Activated CD4-positive, alpha-beta T cell treated with anti-CD3 and anti-CD28 coated beads for 36 hours (primary cell): Measurements from ENCODE around the gene DNAJC9. TPM values are rescaled to one million over a fixed set of nuclear protein-coding genes. Genes with fewer than 3 reads are reported as not detected.

Experiments used
- total RNA-seq, 2 experiments: library from RNA; stranded (reverse); gene quantifications; one replicate each; pipeline ENCODE4 v1.2.3, GENCODE V29; 2021

The DNAJC9 gene
- total RNA-seq, 2 experiments from 2014 or later = 36.9 to 45.4 TPM

Other genes starting within 250 kb of the DNAJC9 start
- gene P4HA1, start 150.4 kb downstream of the DNAJC9 start, total RNA-seq = 10 to 100 TPM; 51.8 to 58.5 TPM
- gene NUDT13, start 136.8 kb downstream of the DNAJC9 start, total RNA-seq = 1 to 10 TPM; 1.6 to 2.2 TPM
- 10 to 100 TPM; 41.0 to 50.7 TPM for gene ECD, start 79.2 kb downstream of the DNAJC9 start, total RNA-seq
- gene FAM149B1, start 79.1 kb downstream of the DNAJC9 start, total RNA-seq = 10 to 100 TPM; 16.0 to 18.6 TPM
- 100 to 1,000 TPM; 123 to 138 TPM for gene MRPS16, start 5.4 kb upstream of the DNAJC9 start, total RNA-seq
- under 1 TPM; 0.58 to 0.71 TPM for gene CFAP70, start 111.6 kb upstream of the DNAJC9 start, total RNA-seq
- gene ANXA7, start 166.8 kb upstream of the DNAJC9 start, total RNA-seq = 100 to 1,000 TPM in 1 of 2 experiments, 10 to 100 TPM in 1; 94.6 to 118 TPM
- 1 to 10 TPM; 1.9 to 2.4 TPM for gene MSS51, start 186.3 kb upstream of the DNAJC9 start, total RNA-seq
- 10 to 100 TPM; 42.3 to 45.3 TPM for gene PPP3CB, start 248.8 kb upstream of the DNAJC9 start, total RNA-seq